GM12872 (cell line): ENCODE results near the gene HSF2BP.

Experiments used
- CTCF ChIP-seq: IDR thresholded peaks from 3 replicates; pipeline ENCODE4 v1.5.1; 2011; ENCODE audit warnings: low read depth, mild to moderate bottlenecking, low read length, moderate library complexity; ENCODE audit not compliant: insufficient read depth

Gene HSF2BP

DNA sequence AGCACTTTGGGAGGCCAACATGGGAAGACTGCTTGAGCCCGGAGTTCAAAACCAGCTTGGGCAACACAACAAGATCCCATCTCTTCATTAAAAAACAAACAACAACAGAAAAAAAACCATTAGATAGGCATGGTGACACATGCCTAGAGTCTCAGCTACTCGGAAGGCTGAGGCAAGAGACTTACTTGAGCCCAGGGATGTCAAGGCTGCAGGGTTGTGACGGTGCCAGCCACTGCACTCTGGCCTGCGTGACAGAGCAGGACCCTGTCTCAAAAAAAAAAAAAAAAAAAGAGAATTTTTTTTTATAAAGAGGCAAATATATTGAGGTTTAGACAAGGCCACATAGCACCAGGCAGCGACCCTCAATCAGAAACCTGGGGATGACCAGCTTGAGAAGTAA lies 62.7 kb downstream of the HSF2BP start:
- TF ChIP-seq CTCF = no peak

GRCh38 chr21:43593078-43593477 lies 66.2 kb downstream of the HSF2BP start:
- TF ChIP-seq CTCF = no peak

- TF ChIP-seq CTCF = no peak
Measured at GRCh38 chr21:43591571-43591970, 67.7 kb downstream of the HSF2BP start.

- no peak for TF ChIP-seq CTCF
Measured at GRCh38 chr21:43590194-43590593, 69.1 kb downstream of the HSF2BP start.

GRCh38 chr21:43588957-43589356 lies 70.3 kb downstream of the HSF2BP start:
- no peak for TF ChIP-seq CTCF

- TF ChIP-seq CTCF = no peak
Measured at GRCh38 chr21:43585924-43586413, 73.3 kb downstream of the HSF2BP start.

- TF ChIP-seq CTCF = no peak
Measured at GRCh38 chr21:43585514-43585913, 73.8 kb downstream of the HSF2BP start.

DNA sequence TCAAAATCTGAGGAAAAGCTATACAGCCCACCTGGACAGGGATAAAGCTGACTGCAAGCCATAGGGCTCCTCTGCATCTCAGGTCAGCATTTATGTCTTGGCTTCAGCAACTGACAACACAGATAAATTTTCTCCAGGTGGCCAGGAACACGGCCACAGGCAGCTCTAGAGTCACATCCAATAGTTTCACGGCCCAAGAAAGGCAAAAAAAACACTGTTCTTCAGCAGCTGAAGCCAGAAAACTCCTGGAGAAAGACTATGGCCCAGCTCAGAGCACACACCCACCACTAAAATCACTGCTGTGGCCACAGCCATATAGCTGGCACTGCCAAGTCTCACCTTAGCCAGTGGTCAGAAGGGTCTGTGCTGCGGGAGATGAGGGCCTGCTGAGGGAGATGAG lies 77.8 kb downstream of the HSF2BP start:
- TF ChIP-seq CTCF = no peak
